Adrenal gland (tissue), 5 donors: ENCODE data around the gene SYNE2.

Experiments used
- CTCF ChIP-seq, 6 experiments: fragments of 450-650 bp in 4 of 6; fragments of 200-600 bp in 2 of 6; sonication (generic) in 1 of 6; IDR thresholded peaks; 1 replicate in 5 of 6; 2 replicates in 1 of 6; pipeline versions ENCODE4 v1.5.1 to v1.8.0; 2016 to 2021; ENCODE audit warnings: antibody characterized with exemption in 6 of 6, mild to moderate bottlenecking in 2 of 6, moderate library complexity in 1 of 6
- POLR2A ChIP-seq, 2 donors: fragments of 450-650 bp; IDR thresholded peaks; one replicate each; pipeline ENCODE4 v1.6.1; 2017; ENCODE audit warnings: antibody characterized with exemption in 2 of 2, mild to moderate bottlenecking in 2 of 2, moderate library complexity in 1 of 2
- donor health status: DM: no; HTN: no; CAD: no.

GRCh38 chr14:64249363-64249762 is 396.6 kb downstream of the SYNE2 start:
- TF ChIP-seq POLR2A (IDR thresholded peaks at IDR 0.05) = no peak
- TF ChIP-seq CTCF (IDR thresholded peaks at IDR 0.05) = no peak
